Activated T-cell treated with anti-CD3 and anti-CD28 coated beads, Interleukin-2, amount 50 U/mL, for 24 hours (primary cell): ENCODE results near the gene RPS6KC1.
"Not testable (repeated sequence)": the region's sequence is repeated elsewhere in the genome, so short reads cannot be mapped to it uniquely, and the experiment has no call there.

Experiments used
- DNase-seq: peaks from one replicate; pipeline ENCODE4 v3.0.0-alpha.2; 2020
- H3K27ac Mint-ChIP-seq: 2 replicates; pipeline ENCODE4 v1.8.0; 2020; ENCODE audit warnings: mild to moderate bottlenecking, mixed read lengths
- H3K27me3 Mint-ChIP-seq: 2 replicates; pipeline ENCODE4 v1.8.0; 2020; ENCODE audit warnings: mixed read lengths
- H3K36me3 Mint-ChIP-seq: 2 replicates; pipeline ENCODE4 v1.8.0; 2020; ENCODE audit warnings: low read depth, mixed read lengths
- H3K4me1 Mint-ChIP-seq: 2 replicates; pipeline ENCODE4 v1.8.0; 2020; ENCODE audit warnings: low read depth, mixed read lengths
- H3K4me3 Mint-ChIP-seq: 2 replicates; pipeline ENCODE4 v1.8.0; 2020; ENCODE audit warnings: mild to moderate bottlenecking, moderate library complexity, mixed read lengths
- H3K9me3 Mint-ChIP-seq: 2 replicates; pipeline ENCODE4 v1.8.0; 2020; ENCODE audit warnings: mixed read lengths

RPS6KC1 gene

GRCh38 chr1:213176341-213176740 is 125.3 kb downstream of the RPS6KC1 start:
- H3K27me3 Mint-ChIP-seq: no peaks in the 10 kb centered on the region
- peaks cover 69% of the 10 kb centered on the region for H3K36me3 Mint-ChIP-seq
- H3K4me3 Mint-ChIP-seq: no peak overlapping the region
- no peak overlapping the region for H3K27ac Mint-ChIP-seq
- H3K4me1 Mint-ChIP-seq: no peaks in the 10 kb centered on the region
- no peak for DNase-seq
- H3K9me3 Mint-ChIP-seq: peaks cover 5% of the 10 kb centered on the region

GRCh38 chr1:213179784-213180183 is 128.7 kb downstream of the RPS6KC1 start:
- H3K4me3 Mint-ChIP-seq: no peak overlapping the region
- no peak for DNase-seq
- H3K36me3 Mint-ChIP-seq: peaks cover 64% of the 10 kb centered on the region
- H3K4me1 Mint-ChIP-seq: no peaks in the 10 kb centered on the region
- H3K27ac Mint-ChIP-seq: no peak overlapping the region
- no peaks in the 10 kb centered on the region for H3K27me3 Mint-ChIP-seq
- H3K9me3 Mint-ChIP-seq: peaks cover 21% of the 10 kb centered on the region

- Mint-ChIP-seq H3K4me3 (no peak overlapping the region), H3K27ac (no peak overlapping the region), H3K4me1 (no peaks in the 10 kb centered on the region), H3K36me3 (peaks cover 65% of the 10 kb centered on the region), H3K9me3 (peaks cover 28% of the 10 kb centered on the region), H3K27me3 (no peaks in the 10 kb centered on the region)
- no peak for DNase-seq
Measured at GRCh38 chr1:213180833-213181232, 129.8 kb downstream of the RPS6KC1 start.

GRCh38 chr1:213183036-213183672 is 132.1 kb downstream of the RPS6KC1 start:
- no peaks in the 10 kb centered on the region for H3K27me3 Mint-ChIP-seq
- peaks cover 67% of the 10 kb centered on the region for H3K36me3 Mint-ChIP-seq
- H3K27ac Mint-ChIP-seq: no peak overlapping the region
- no peak for DNase-seq
- no peak overlapping the region for H3K4me3 Mint-ChIP-seq
- peaks cover 36% of the 10 kb centered on the region for H3K9me3 Mint-ChIP-seq
- no peaks in the 10 kb centered on the region for H3K4me1 Mint-ChIP-seq

GRCh38 chr1:213186168-213186567 is 135.1 kb downstream of the RPS6KC1 start:
- no peaks in the 10 kb centered on the region for H3K27me3 Mint-ChIP-seq
- H3K27ac Mint-ChIP-seq: no peak overlapping the region
- no peak overlapping the region for H3K4me3 Mint-ChIP-seq
- peaks cover 46% of the 10 kb centered on the region for H3K9me3 Mint-ChIP-seq
- peaks cover 68% of the 10 kb centered on the region for H3K36me3 Mint-ChIP-seq
- no peak for DNase-seq
- no peaks in the 10 kb centered on the region for H3K4me1 Mint-ChIP-seq

- Mint-ChIP-seq H3K36me3 (peaks cover 77% of the 10 kb centered on the region), H3K4me3 (no peak overlapping the region), H3K9me3 (peaks cover 43% of the 10 kb centered on the region), H3K27me3 (no peaks in the 10 kb centered on the region), H3K27ac (no peak overlapping the region), H3K4me1 (no peaks in the 10 kb centered on the region)
- DNase-seq: no peak
Measured at GRCh38 chr1:213192026-213192425, 141.0 kb downstream of the RPS6KC1 start.

- Mint-ChIP-seq H3K4me3 (no peak overlapping the region), H3K27ac (no peak overlapping the region), H3K9me3 (peaks cover 62% of the 10 kb centered on the region), H3K4me1 (no peaks in the 10 kb centered on the region), H3K27me3 (no peaks in the 10 kb centered on the region), H3K36me3 (peaks cover 86% of the 10 kb centered on the region)
- DNase-seq: no peak
Measured at GRCh38 chr1:213194383-213194782, 143.3 kb downstream of the RPS6KC1 start.

- H3K27ac Mint-ChIP-seq: no peak overlapping the region
- no peaks in the 10 kb centered on the region for H3K27me3 Mint-ChIP-seq
- H3K4me1 Mint-ChIP-seq: no peaks in the 10 kb centered on the region
- no peak for DNase-seq
- H3K4me3 Mint-ChIP-seq: no peak overlapping the region
- peaks cover 87% of the 10 kb centered on the region for H3K36me3 Mint-ChIP-seq
- H3K9me3 Mint-ChIP-seq: peaks cover 62% of the 10 kb centered on the region
Measured at GRCh38 chr1:213194855-213195254, 143.8 kb downstream of the RPS6KC1 start.

- not testable (repeated sequence) for H3K4me3 Mint-ChIP-seq, H3K4me1 Mint-ChIP-seq, H3K27me3 Mint-ChIP-seq, DNase-seq, H3K27ac Mint-ChIP-seq
- Mint-ChIP-seq H3K36me3 (peaks cover 90% of the 10 kb centered on the region), H3K9me3 (peaks cover 51% of the 10 kb centered on the region)
Measured at GRCh38 chr1:213196328-213197054, 145.4 kb downstream of the RPS6KC1 start.

GRCh38 chr1:213200630-213201029 is 149.6 kb downstream of the RPS6KC1 start:
- Mint-ChIP-seq H3K36me3 (peaks cover 63% of the 10 kb centered on the region), H3K4me3 (no peak overlapping the region), H3K27me3 (no peaks in the 10 kb centered on the region)

GRCh38 chr1:213201380-213202155 is 150.5 kb downstream of the RPS6KC1 start:
- DNase-seq: no peak
- H3K9me3 Mint-ChIP-seq: peaks cover 27% of the 10 kb centered on the region
- no peaks in the 10 kb centered on the region for H3K27me3 Mint-ChIP-seq
- H3K27ac Mint-ChIP-seq: no peak overlapping the region
- H3K4me3 Mint-ChIP-seq: no peak overlapping the region
- H3K4me1 Mint-ChIP-seq: no peaks in the 10 kb centered on the region
- peaks cover 62% of the 10 kb centered on the region for H3K36me3 Mint-ChIP-seq

More at GRCh38 chr1:213200630-213201029, 149.6 kb downstream of the RPS6KC1 start:
- DNase-seq: no peak
- no peak overlapping the region for H3K27ac Mint-ChIP-seq
- no peaks in the 10 kb centered on the region for H3K4me1 Mint-ChIP-seq
- peaks cover 32% of the 10 kb centered on the region for H3K9me3 Mint-ChIP-seq

GRCh38 chr1:213211201-213211600 is 160.2 kb downstream of the RPS6KC1 start:
- H3K27me3 Mint-ChIP-seq: no peaks in the 10 kb centered on the region
- no peak for DNase-seq
- peaks cover 71% of the 10 kb centered on the region for H3K36me3 Mint-ChIP-seq
- no peak overlapping the region for H3K27ac Mint-ChIP-seq
- H3K4me3 Mint-ChIP-seq: no peak overlapping the region
- no peaks in the 10 kb centered on the region for H3K4me1 Mint-ChIP-seq
- peaks cover 3% of the 10 kb centered on the region for H3K9me3 Mint-ChIP-seq

GRCh38 chr1:213219076-213219475 is 168.0 kb downstream of the RPS6KC1 start:
- not testable (repeated sequence) for H3K4me1 Mint-ChIP-seq

GRCh38 chr1:213221209-213221608 is 170.2 kb downstream of the RPS6KC1 start:
- no peaks in the 10 kb centered on the region for H3K36me3 Mint-ChIP-seq
- no peaks in the 10 kb centered on the region for H3K4me1 Mint-ChIP-seq
- H3K27ac Mint-ChIP-seq: no peak overlapping the region
- H3K4me3 Mint-ChIP-seq: no peak overlapping the region
- no peaks in the 10 kb centered on the region for H3K9me3 Mint-ChIP-seq
- no peak for DNase-seq
- no peaks in the 10 kb centered on the region for H3K27me3 Mint-ChIP-seq

More at GRCh38 chr1:213219076-213219475, 168.0 kb downstream of the RPS6KC1 start:
- H3K9me3 Mint-ChIP-seq, H3K4me3 Mint-ChIP-seq, H3K27me3 Mint-ChIP-seq, DNase-seq, H3K27ac Mint-ChIP-seq: not testable (repeated sequence)
- H3K36me3 Mint-ChIP-seq: peaks cover 14% of the 10 kb centered on the region

GRCh38 chr1:213227458-213227857 is 176.4 kb downstream of the RPS6KC1 start:
- H3K36me3 Mint-ChIP-seq: peaks cover 10% of the 10 kb centered on the region
- no peak for DNase-seq
- no peaks in the 10 kb centered on the region for H3K9me3 Mint-ChIP-seq
- H3K4me3 Mint-ChIP-seq: no peak overlapping the region
- no peaks in the 10 kb centered on the region for H3K27me3 Mint-ChIP-seq
- peaks cover 3% of the 10 kb centered on the region for H3K4me1 Mint-ChIP-seq
- H3K27ac Mint-ChIP-seq: no peak overlapping the region
